Caco-2 (cell line): ENCODE data around the gene PIGV. TPM values are rescaled to one million over a fixed set of nuclear protein-coding genes. Genes with fewer than 3 reads are reported as not detected.

ENCODE experiments used
- BruUV-seq: library from RNA; stranded (reverse); fragments of 400-500 nt; replicated peaks from 2 replicates; lab custom pipeline; 2021; lab: Mats Ljungman, UMichigan
- CTCF ChIA-PET: fragments of 300-600 bp; sonication (Branson Sonifier 250); formaldehyde crosslinking; loops from one replicate; lab custom pipeline; 2022; ENCODE audit warnings: antibody characterized with exemption; lab: Charles Lee
- POLR2A ChIA-PET: fragments of 300-600 bp; sonication (Branson Sonifier 250); formaldehyde crosslinking; loops from one replicate; lab custom pipeline; 2022; ENCODE audit warnings: antibody characterized with exemption; lab: Charles Lee
- DNase-seq, 2 experiments: peaks; one replicate each; pipeline versions ENCODE4 v3.0.0 to v3.0.0-alpha.2; 2020 to 2022
- H3K27me3 ChIP-seq: replicated peaks from 2 replicates; pipeline ENCODE4 v1.6.0; 2011; ENCODE audit warnings: low read length; ENCODE audit not compliant: control insufficient read depth, insufficient read depth
- H3K36me3 ChIP-seq: 2 replicates; pipeline ENCODE4 v1.5.1; 2011; ENCODE audit warnings: low read length; ENCODE audit not compliant: control insufficient read depth, insufficient read depth
- H3K4me1 ChIP-seq: fragments of 250-450 bp; sonication (Bioruptor Pico); 2 replicates; pipeline ENCODE4 v1.5.1; 2020; ENCODE audit warnings: mild to moderate bottlenecking
- H3K4me3 ChIP-seq: 2 replicates; pipeline ENCODE4 v1.5.1; 2011; ENCODE audit warnings: low read depth, mild to moderate bottlenecking, control low read depth, low read length
- H3K9me3 ChIP-seq: fragments of 250-450 bp; sonication (Bioruptor Pico); 2 replicates; pipeline ENCODE4 v1.5.1; 2020; ENCODE audit warnings: mild to moderate bottlenecking, moderate library complexity
- H3K27ac Mint-ChIP-seq: one replicate; pipeline ENCODE4 v1.8.0; 2022; ENCODE audit warnings: mixed read lengths; ENCODE audit not compliant: unreplicated experiment
- H3K27me3 Mint-ChIP-seq: one replicate; pipeline ENCODE4 v1.8.0; 2022; ENCODE audit warnings: mixed read lengths; ENCODE audit not compliant: insufficient read depth, unreplicated experiment
- H3K36me3 Mint-ChIP-seq: one replicate; pipeline ENCODE4 v1.8.0; 2022; ENCODE audit warnings: mild to moderate bottlenecking, mixed read lengths; ENCODE audit not compliant: insufficient read depth, unreplicated experiment
- H3K4me1 Mint-ChIP-seq: one replicate; pipeline ENCODE4 v1.8.0; 2022; ENCODE audit warnings: low read depth, mixed read lengths; ENCODE audit not compliant: unreplicated experiment
- H3K4me3 Mint-ChIP-seq: one replicate; pipeline ENCODE4 v1.8.0; 2022; ENCODE audit warnings: mild to moderate bottlenecking, moderate library complexity, mixed read lengths; ENCODE audit not compliant: unreplicated experiment
- H3K9me3 Mint-ChIP-seq: one replicate; pipeline ENCODE4 v1.8.0; 2022; ENCODE audit warnings: mixed read lengths; ENCODE audit not compliant: unreplicated experiment
- CTCF ChIP-seq, 2 experiments: fragments of 200-600 bp in 1 of 2; IDR thresholded peaks; 1 replicate in 1 of 2; 2 replicates in 1 of 2; pipeline versions ENCODE4 v1.5.1 to v1.8.0; 2011 to 2022; ENCODE audit warnings: antibody characterized with exemption in 1 of 2, control low read depth in 1 of 2, inconsistent platforms in 1 of 2, low read depth in 1 of 2, low read length in 1 of 2, mild to moderate bottlenecking in 1 of 2, moderate library complexity in 1 of 2; ENCODE audit not compliant: insufficient read depth in 1 of 2, severe bottlenecking in 1 of 2, unreplicated experiment in 1 of 2
- intact Hi-C: fragments of 100-400 bp; cut with micrococcal nuclease; formaldehyde crosslinking; loops from one replicate; pipeline ENCODE4 v1.10.0; 2022; ENCODE audit not compliant: unreplicated experiment
- total RNA-seq: library from RNA; stranded (reverse); gene quantifications from 2 replicates; pipeline ENCODE4 v1.2.3, GENCODE V29; 2022

PIGV gene
- total RNA-seq, 1 experiment from 2014 or later, result 10.0 TPM

GRCh38 chr1:26768755-26769154 is 19.0 kb upstream of the PIGV start:
- Mint-ChIP-seq H3K36me3 (peaks cover 89% of the 10 kb centered on the region), H3K9me3 (no peaks in the 10 kb centered on the region), H3K4me3 (no peak overlapping the region), H3K4me1 (no peaks in the 10 kb centered on the region), H3K27me3 (no peaks in the 10 kb centered on the region), H3K27ac (no peak overlapping the region)
- POLR2A ChIA-PET, result no interaction called here
- no peak for DNase-seq
- no TSS peak for BruUV-seq
- Histone ChIP-seq H3K4me3 (no peak overlapping the region), H3K27me3 (no peaks in the 10 kb centered on the region), H3K4me1 (peaks cover 13% of the 10 kb centered on the region), H3K36me3 (peaks cover 1% of the 10 kb centered on the region; the same call in 1 of the 2 replicates), H3K9me3 (no peaks in the 10 kb centered on the region)
- intact Hi-C loops, result no loop called here
- TF ChIP-seq CTCF (IDR thresholded peaks at IDR 0.05; ENCODE audit: insufficient read depth in 1 of 2, low read depth in 1 of 2, low read length in 1 of 2, severe bottlenecking in 1 of 2, unreplicated experiment in 1 of 2), result no peak
- CTCF ChIA-PET, result interaction anchor here (0.6 kb wide), 1 partner anchor 44 kb away, joined by 3 read pairs; no protein-coding TSS in a partner anchor

GRCh38 chr1:26771285-26771642 is 16.5 kb upstream of the PIGV start:
- intact Hi-C loops, result no loop called here
- DNase-seq, result no peak
- Mint-ChIP-seq H3K27me3 (no peaks in the 10 kb centered on the region), H3K4me3 (no peak overlapping the region), H3K4me1 (no peaks in the 10 kb centered on the region), H3K9me3 (no peaks in the 10 kb centered on the region), H3K27ac (no peak overlapping the region), H3K36me3 (peaks cover 91% of the 10 kb centered on the region)
- no peak for TF ChIP-seq CTCF (IDR thresholded peaks at IDR 0.05; ENCODE audit: insufficient read depth in 1 of 2, low read depth in 1 of 2, low read length in 1 of 2, severe bottlenecking in 1 of 2, unreplicated experiment in 1 of 2)
- no TSS peak for BruUV-seq
- H3K27me3 ChIP-seq, result no peaks in the 10 kb centered on the region
- no peaks in the 10 kb centered on the region for H3K9me3 ChIP-seq
- POLR2A ChIA-PET, result no interaction called here
- H3K36me3 ChIP-seq, result peaks cover 1% of the 10 kb centered on the region; the same call in 1 of the 2 replicates
- CTCF ChIA-PET, result no interaction called here
- H3K4me1 ChIP-seq, result peaks cover 13% of the 10 kb centered on the region
- H3K4me3 ChIP-seq, result no peak overlapping the region

- H3K4me3 ChIP-seq, result no peak overlapping the region
- DNase-seq, result peak; percentile 36 to 71
- no peaks in the 10 kb centered on the region; the same call in 1 of the 2 replicates for H3K36me3 ChIP-seq
- H3K27me3 ChIP-seq, result no peaks in the 10 kb centered on the region
- CTCF ChIA-PET, result no interaction called here
- POLR2A ChIA-PET, result interaction anchor here (0.6 kb wide), 1 partner anchor 42 kb away, joined by 3 read pairs; no protein-coding TSS in a partner anchor
- no peak for TF ChIP-seq CTCF (IDR thresholded peaks at IDR 0.05; ENCODE audit: insufficient read depth in 1 of 2, low read depth in 1 of 2, low read length in 1 of 2, severe bottlenecking in 1 of 2, unreplicated experiment in 1 of 2)
- no TSS peak for BruUV-seq
- no peaks in the 10 kb centered on the region for H3K9me3 ChIP-seq
- Mint-ChIP-seq H3K4me3 (no peak overlapping the region), H3K4me1 (no peaks in the 10 kb centered on the region), H3K27ac (no peak overlapping the region), H3K9me3 (no peaks in the 10 kb centered on the region), H3K36me3 (peaks cover 91% of the 10 kb centered on the region), H3K27me3 (no peaks in the 10 kb centered on the region)
- peaks cover 13% of the 10 kb centered on the region for H3K4me1 ChIP-seq
- intact Hi-C loops, result no loop called here
These were observed 16.0 kb upstream of the PIGV start for GRCh38 chr1:26771643-26772321.
